ENCODE results near the gene LTB4R2. TPM values are rescaled to one million over a fixed set of nuclear protein-coding genes. Genes with fewer than 3 reads are reported as not detected.
"Not testable (repeated sequence)": the region's sequence is repeated elsewhere in the genome, so short reads cannot be mapped to it uniquely, and the experiment has no call there.

The LTB4R2 gene
- total RNA-seq, 1 donor, result 15.1 TPM

- peak in 1 of 3 donors; percentile 45 for DNase-seq (ENCODE audit: low read depth in 2 of 3, low spot score in 2 of 3)
Measured at GRCh38 chr14:24335461-24336171, 25.7 kb downstream of the LTB4R2 start.

- DNase-seq (ENCODE audit: low read depth in 2 of 3, low spot score in 2 of 3), result no peak
Measured at GRCh38 chr14:24337144-24337823, 27.3 kb downstream of the LTB4R2 start.

GRCh38 chr14:24337824-24338175 lies 27.9 kb downstream of the LTB4R2 start:
- DNase-seq (ENCODE audit: low read depth in 2 of 3, low spot score in 2 of 3), result no peak

DNA sequence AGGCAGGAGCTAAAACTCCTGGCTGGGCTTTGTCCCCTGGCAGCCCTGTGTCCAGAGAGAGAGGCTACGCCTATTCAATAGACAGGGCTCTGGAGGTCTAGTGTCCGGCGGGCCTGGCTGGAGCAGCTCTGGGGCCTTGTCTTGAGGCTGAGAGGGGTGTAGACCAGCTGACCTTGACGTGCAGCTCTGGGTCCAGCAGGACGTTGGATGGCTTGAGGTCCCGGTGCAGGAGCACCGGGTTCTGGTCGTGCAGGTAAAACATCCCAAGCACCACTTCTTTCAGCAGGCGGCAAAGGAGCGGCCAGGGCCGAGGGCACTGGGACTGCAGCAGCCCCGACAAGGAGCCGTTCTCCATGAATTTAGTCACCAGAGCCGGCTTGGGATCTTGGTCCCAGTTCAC lies 28.9 kb downstream of the LTB4R2 start:
- DNase-seq (ENCODE audit: low read depth in 2 of 3, low spot score in 2 of 3), result no peak

- DNase-seq (ENCODE audit: low read depth in 2 of 3, low spot score in 2 of 3), result peak; percentile 30 to 65 (median 48)
Measured at GRCh38 chr14:24339284-24340151, 29.6 kb downstream of the LTB4R2 start, which contains the start of gene RIPK3. Gene RIPK3, minus strand, starts transcription at chr14:24339991. Its CDS starts 165 bp downstream, at chr14:24339826.

- no peak for DNase-seq (ENCODE audit: low read depth in 2 of 3, low spot score in 2 of 3)
Measured at GRCh38 chr14:24340606-24341005, 30.7 kb downstream of the LTB4R2 start.

DNA sequence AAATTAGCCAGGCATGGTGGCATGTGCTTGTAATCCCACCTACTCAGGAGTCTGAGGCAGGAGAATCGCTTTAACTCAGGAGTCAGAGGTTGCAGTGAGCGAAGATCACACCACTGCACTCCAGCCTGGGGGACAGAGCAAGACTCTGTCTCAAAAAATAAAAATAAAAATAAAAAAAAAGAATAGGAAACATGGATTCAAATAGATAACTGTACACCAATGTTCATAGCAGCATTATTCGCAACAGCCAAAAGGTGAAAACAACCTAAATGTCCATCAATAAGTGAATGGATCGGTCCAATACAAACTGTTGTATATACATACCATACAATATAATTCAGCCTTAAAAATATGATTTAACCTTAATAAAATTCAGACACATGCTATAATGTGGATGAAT lies 32.9 kb downstream of the LTB4R2 start:
- DNase-seq (ENCODE audit: low read depth in 2 of 3, low spot score in 2 of 3), result no peak

DNA sequence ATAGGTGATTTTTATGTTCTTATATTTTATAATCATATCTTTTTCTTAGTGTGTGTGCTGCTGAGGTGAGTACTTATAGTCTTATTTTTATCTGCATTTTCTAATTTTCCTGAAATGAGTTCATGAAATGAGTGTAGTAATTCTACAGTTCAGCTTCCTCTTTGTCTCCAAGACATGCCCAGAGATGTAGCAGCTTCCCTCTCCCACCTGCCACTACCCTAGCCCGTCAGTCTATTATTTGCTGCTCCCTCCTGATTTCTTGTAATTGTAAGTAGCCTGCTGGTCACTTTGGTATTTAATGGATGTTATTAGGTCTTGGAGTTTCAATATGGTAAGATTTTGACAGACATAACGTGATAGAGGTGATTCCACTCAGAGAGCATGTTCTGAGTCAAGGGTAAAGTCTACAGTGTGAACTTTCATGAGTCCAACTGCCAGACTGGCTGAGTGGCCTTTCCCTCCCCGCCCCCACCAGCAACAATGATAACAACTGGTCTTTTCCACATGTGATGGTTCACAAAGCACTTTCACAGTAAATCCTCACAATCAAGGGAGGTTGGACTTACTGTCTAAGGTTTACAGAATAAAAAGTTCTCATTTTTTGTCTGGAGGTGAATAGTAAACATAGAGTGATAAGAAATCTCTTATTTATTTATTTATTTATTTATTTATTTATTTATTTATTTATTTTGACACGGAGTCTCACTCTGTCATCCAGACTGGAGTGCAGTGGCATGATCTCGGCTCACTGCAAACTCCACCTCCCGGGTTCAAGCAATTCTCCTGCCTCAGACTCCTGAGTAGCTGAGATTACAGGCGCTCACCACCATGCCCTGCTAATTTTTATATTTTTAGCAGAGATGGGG lies 34.1 kb downstream of the LTB4R2 start:
- DNase-seq (ENCODE audit: low read depth in 2 of 3, low spot score in 2 of 3), result no peak

GRCh38 chr14:24347134-24347533 lies 37.2 kb downstream of the LTB4R2 start:
- DNase-seq (ENCODE audit: low read depth in 2 of 3, low spot score in 2 of 3), result no peak

DNA sequence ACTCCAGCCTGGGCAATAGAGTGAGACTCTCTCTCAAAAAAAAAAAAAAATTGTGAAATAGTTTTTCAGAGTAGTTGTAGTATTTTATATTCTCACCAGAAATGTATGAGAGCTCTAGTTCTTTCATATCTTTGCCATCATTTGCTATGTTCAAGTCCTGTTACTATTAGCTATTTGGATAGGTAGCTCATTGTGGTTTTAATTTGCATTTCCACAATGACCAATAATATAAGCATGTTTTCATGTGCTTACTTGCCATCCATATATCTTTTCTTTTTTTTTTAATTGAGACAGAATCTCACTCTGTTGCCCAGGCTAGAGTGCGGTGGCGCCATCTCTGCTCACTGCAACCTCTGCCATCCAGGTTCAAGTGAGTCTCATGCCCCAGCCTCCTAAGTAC lies 38.2 kb downstream of the LTB4R2 start:
- DNase-seq (ENCODE audit: low read depth in 2 of 3, low spot score in 2 of 3), result no peak

DNA sequence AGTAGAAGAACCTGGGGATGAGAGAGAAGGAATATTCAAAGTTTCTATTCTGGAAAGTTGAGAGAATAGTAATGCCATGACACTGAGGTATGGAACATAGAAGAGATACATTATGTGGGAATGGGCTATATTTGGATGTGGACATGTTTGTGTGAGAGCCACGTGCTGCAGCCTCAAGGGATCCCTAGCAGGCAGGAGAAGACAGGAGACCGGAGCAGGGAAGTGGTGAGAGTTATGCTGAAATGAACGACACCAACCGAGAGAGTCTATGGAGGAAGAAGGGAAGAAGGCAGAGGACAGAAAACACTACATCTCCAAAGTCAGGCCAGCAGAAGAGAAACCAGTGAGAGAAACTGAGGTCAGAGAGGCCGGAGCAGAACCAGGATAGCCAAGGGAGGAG lies 39.8 kb downstream of the LTB4R2 start:
- no peak for DNase-seq (ENCODE audit: low read depth in 2 of 3, low spot score in 2 of 3)

- no peak for DNase-seq (ENCODE audit: low read depth in 2 of 3, low spot score in 2 of 3)
Measured at GRCh38 chr14:24351517-24351916, 41.6 kb downstream of the LTB4R2 start.

GRCh38 chr14:24353559-24354481 lies 43.9 kb downstream of the LTB4R2 start:
- no peak for DNase-seq (ENCODE audit: low read depth in 2 of 3, low spot score in 2 of 3)

DNA sequence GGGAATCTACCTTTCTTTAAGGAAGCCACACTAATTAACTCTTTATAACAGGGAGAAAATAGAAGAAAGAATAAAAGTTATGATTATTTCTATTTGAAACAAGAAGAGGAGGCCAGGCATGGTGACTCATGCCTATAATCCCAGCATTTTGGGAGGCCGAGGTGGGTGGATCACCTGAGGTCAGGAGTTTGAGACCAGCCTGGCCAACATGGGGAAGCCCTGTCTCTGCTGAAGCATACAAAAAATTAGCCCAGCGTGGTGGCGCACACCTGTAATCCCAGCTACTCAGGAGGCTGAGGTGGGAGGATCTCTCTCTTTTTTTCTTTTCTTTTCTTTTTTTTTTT lies 44.5 kb downstream of the LTB4R2 start:
- DNase-seq (ENCODE audit: low read depth in 2 of 3, low spot score in 2 of 3), result not testable (repeated sequence)

DNA sequence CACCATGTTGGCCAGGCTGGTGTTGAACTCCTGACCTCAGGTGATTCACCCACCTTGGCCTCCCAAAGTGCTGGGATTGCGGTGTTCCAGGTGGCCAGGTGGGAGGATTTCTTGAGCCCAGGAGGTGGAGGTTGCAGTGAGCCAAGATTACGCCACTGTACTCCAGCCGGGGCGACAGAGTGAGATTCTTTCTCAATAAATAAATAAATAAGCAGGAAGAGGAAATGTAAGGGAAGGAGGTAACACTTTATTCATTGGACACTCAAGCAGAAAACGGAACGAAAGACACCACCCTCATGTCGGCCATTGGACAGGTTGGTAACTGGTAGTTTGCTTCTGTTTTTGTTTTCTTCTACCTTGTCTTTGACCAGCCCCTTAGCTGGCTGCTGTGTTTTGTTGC lies 45.1 kb downstream of the LTB4R2 start:
- DNase-seq (ENCODE audit: low read depth in 2 of 3, low spot score in 2 of 3), result no peak

GRCh38 chr14:24356208-24356607 lies 46.3 kb downstream of the LTB4R2 start:
- DNase-seq (ENCODE audit: low read depth in 2 of 3, low spot score in 2 of 3), result no peak

- DNase-seq (ENCODE audit: low read depth in 2 of 3, low spot score in 2 of 3), result no peak
Measured at GRCh38 chr14:24360281-24360680, 50.3 kb downstream of the LTB4R2 start.

- no peak for DNase-seq (ENCODE audit: low read depth in 2 of 3, low spot score in 2 of 3)
Measured at GRCh38 chr14:24361326-24361725, 51.4 kb downstream of the LTB4R2 start.
